ENCODE data around the gene TIGD6.
"Not testable (repeated sequence)": the region's sequence is repeated elsewhere in the genome, so short reads cannot be mapped to it uniquely, and the experiment has no call there.

The TIGD6 gene

GRCh38 chr5:150035139-150035895 lies 34.9 kb upstream of the TIGD6 start:
- H3K9me3 ChIP-seq (ENCODE audit: low read length) = no peaks in the 10 kb centered on the region
- no peaks in the 10 kb centered on the region for H4K20me1 ChIP-seq (ENCODE audit: insufficient read depth, low read length)
- TF ChIP-seq, protein P1, sequence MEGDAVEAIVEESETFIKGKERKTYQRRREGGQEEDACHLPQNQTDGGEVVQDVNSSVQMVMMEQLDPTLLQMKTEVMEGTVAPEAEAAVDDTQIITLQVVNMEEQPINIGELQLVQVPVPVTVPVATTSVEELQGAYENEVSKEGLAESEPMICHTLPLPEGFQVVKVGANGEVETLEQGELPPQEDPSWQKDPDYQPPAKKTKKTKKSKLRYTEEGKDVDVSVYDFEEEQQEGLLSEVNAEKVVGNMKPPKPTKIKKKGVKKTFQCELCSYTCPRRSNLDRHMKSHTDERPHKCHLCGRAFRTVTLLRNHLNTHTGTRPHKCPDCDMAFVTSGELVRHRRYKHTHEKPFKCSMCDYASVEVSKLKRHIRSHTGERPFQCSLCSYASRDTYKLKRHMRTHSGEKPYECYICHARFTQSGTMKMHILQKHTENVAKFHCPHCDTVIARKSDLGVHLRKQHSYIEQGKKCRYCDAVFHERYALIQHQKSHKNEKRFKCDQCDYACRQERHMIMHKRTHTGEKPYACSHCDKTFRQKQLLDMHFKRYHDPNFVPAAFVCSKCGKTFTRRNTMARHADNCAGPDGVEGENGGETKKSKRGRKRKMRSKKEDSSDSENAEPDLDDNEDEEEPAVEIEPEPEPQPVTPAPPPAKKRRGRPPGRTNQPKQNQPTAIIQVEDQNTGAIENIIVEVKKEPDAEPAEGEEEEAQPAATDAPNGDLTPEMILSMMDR (IDR thresholded peaks at IDR 0.05; ENCODE audit: low read length) = no peak
- no peak for TF ChIP-seq EZH2 (IDR thresholded peaks at IDR 0.05; ENCODE audit: borderline replicate concordance, low read length)
- no peak overlapping the region for H2AFZ ChIP-seq (ENCODE audit: low read length)
- no peaks in the 10 kb centered on the region for H3K4me1 ChIP-seq (ENCODE audit: insufficient read depth, low read length, severe bottlenecking)
- H3F3A ChIP-seq (ENCODE audit: insufficient read depth, low read length) = no peaks in the 10 kb centered on the region
- H3K9me2 ChIP-seq (ENCODE audit: low read depth, low read length) = no peaks in the 10 kb centered on the region
- no peaks in the 10 kb centered on the region for H3K27me3 ChIP-seq (ENCODE audit: insufficient read depth, low read length)
- no peak overlapping the region for H3K27ac ChIP-seq (ENCODE audit: low read depth, low read length, poor library complexity, severe bottlenecking)
- H3K9ac ChIP-seq (ENCODE audit: low read length) = no peak overlapping the region
- H3K36me3 ChIP-seq (ENCODE audit: insufficient read depth, low read length) = peaks cover 97% of the 10 kb centered on the region
- no peaks in the 10 kb centered on the region for H3K79me2 ChIP-seq (ENCODE audit: insufficient read depth, low read length)
- H3K4me3 ChIP-seq (ENCODE audit: low read depth, low read length, poor library complexity, severe bottlenecking) = no peak overlapping the region
- H3K4me2 ChIP-seq (ENCODE audit: low read length) = no peak overlapping the region

GRCh38 chr5:150034662-150035061 lies 34.2 kb upstream of the TIGD6 start:
- H3K27ac ChIP-seq (ENCODE audit: low read depth, low read length, poor library complexity, severe bottlenecking) = no peak overlapping the region
- no peaks in the 10 kb centered on the region for H3K4me1 ChIP-seq (ENCODE audit: insufficient read depth, low read length, severe bottlenecking)
- H3F3A ChIP-seq (ENCODE audit: insufficient read depth, low read length) = no peaks in the 10 kb centered on the region
- H3K9ac ChIP-seq (ENCODE audit: low read length) = no peak overlapping the region
- H4K20me1 ChIP-seq (ENCODE audit: insufficient read depth, low read length) = no peaks in the 10 kb centered on the region
- H3K9me2 ChIP-seq (ENCODE audit: low read depth, low read length) = no peaks in the 10 kb centered on the region
- no peaks in the 10 kb centered on the region for H3K79me2 ChIP-seq (ENCODE audit: insufficient read depth, low read length)
- no peaks in the 10 kb centered on the region for H3K9me3 ChIP-seq (ENCODE audit: low read length)
- no peaks in the 10 kb centered on the region for H3K27me3 ChIP-seq (ENCODE audit: insufficient read depth, low read length)
- TF ChIP-seq, protein P1 (IDR thresholded peaks at IDR 0.05; ENCODE audit: low read length) = no peak
- TF ChIP-seq EZH2 (IDR thresholded peaks at IDR 0.05; ENCODE audit: borderline replicate concordance, low read length) = no peak
- H3K4me2 ChIP-seq (ENCODE audit: low read length) = no peak overlapping the region
- H3K4me3 ChIP-seq (ENCODE audit: low read depth, low read length, poor library complexity, severe bottlenecking) = no peak overlapping the region
- H2AFZ ChIP-seq (ENCODE audit: low read length) = no peak overlapping the region
- H3K36me3 ChIP-seq (ENCODE audit: insufficient read depth, low read length) = peaks cover 96% of the 10 kb centered on the region

GRCh38 chr5:150033334-150033733 lies 32.9 kb upstream of the TIGD6 start:
- no peaks in the 10 kb centered on the region for H3K27me3 ChIP-seq (ENCODE audit: insufficient read depth, low read length)
- H3K36me3 ChIP-seq (ENCODE audit: insufficient read depth, low read length) = peaks cover 96% of the 10 kb centered on the region
- no peak overlapping the region for H3K4me2 ChIP-seq (ENCODE audit: low read length)
- no peaks in the 10 kb centered on the region for H3F3A ChIP-seq (ENCODE audit: insufficient read depth, low read length)
- H3K4me3 ChIP-seq (ENCODE audit: low read depth, low read length, poor library complexity, severe bottlenecking) = no peak overlapping the region
- H3K9me2 ChIP-seq (ENCODE audit: low read depth, low read length) = no peaks in the 10 kb centered on the region
- H3K79me2 ChIP-seq (ENCODE audit: insufficient read depth, low read length) = no peaks in the 10 kb centered on the region
- no peak overlapping the region for H2AFZ ChIP-seq (ENCODE audit: low read length)
- no peaks in the 10 kb centered on the region for H3K9me3 ChIP-seq (ENCODE audit: low read length)
- no peak overlapping the region for H3K9ac ChIP-seq (ENCODE audit: low read length)
- H4K20me1 ChIP-seq (ENCODE audit: insufficient read depth, low read length) = no peaks in the 10 kb centered on the region
- no peak for TF ChIP-seq EZH2 (IDR thresholded peaks at IDR 0.05; ENCODE audit: borderline replicate concordance, low read length)
- TF ChIP-seq, protein P1 (IDR thresholded peaks at IDR 0.05; ENCODE audit: low read length) = no peak
- no peaks in the 10 kb centered on the region for H3K4me1 ChIP-seq (ENCODE audit: insufficient read depth, low read length, severe bottlenecking)
- no peak overlapping the region for H3K27ac ChIP-seq (ENCODE audit: low read depth, low read length, poor library complexity, severe bottlenecking)

- not testable (repeated sequence) for H4K20me1 ChIP-seq (ENCODE audit: insufficient read depth, low read length); H3K9me3 ChIP-seq (ENCODE audit: low read length); H3K9ac ChIP-seq (ENCODE audit: low read length); H3K4me1 ChIP-seq (ENCODE audit: insufficient read depth, low read length, severe bottlenecking); H3K27me3 ChIP-seq (ENCODE audit: insufficient read depth, low read length); H3K79me2 ChIP-seq (ENCODE audit: insufficient read depth, low read length); H3F3A ChIP-seq (ENCODE audit: insufficient read depth, low read length); H3K27ac ChIP-seq (ENCODE audit: low read depth, low read length, poor library complexity, severe bottlenecking); H3K4me3 ChIP-seq (ENCODE audit: low read depth, low read length, poor library complexity, severe bottlenecking); H2AFZ ChIP-seq (ENCODE audit: low read length); H3K9me2 ChIP-seq (ENCODE audit: low read depth, low read length); H3K4me2 ChIP-seq (ENCODE audit: low read length)
- peaks cover 92% of the 10 kb centered on the region for H3K36me3 ChIP-seq (ENCODE audit: insufficient read depth, low read length)
Observed at GRCh38 chr5:150028047-150028446, 27.6 kb upstream of the TIGD6 start.
